Measurements from ENCODE around the gene CXCR5.
"Not testable (repeated sequence)": the region's sequence is repeated elsewhere in the genome, so short reads cannot be mapped to it uniquely, and the experiment has no call there.

The CXCR5 gene, protein sequence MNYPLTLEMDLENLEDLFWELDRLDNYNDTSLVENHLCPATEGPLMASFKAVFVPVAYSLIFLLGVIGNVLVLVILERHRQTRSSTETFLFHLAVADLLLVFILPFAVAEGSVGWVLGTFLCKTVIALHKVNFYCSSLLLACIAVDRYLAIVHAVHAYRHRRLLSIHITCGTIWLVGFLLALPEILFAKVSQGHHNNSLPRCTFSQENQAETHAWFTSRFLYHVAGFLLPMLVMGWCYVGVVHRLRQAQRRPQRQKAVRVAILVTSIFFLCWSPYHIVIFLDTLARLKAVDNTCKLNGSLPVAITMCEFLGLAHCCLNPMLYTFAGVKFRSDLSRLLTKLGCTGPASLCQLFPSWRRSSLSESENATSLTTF

DNA sequence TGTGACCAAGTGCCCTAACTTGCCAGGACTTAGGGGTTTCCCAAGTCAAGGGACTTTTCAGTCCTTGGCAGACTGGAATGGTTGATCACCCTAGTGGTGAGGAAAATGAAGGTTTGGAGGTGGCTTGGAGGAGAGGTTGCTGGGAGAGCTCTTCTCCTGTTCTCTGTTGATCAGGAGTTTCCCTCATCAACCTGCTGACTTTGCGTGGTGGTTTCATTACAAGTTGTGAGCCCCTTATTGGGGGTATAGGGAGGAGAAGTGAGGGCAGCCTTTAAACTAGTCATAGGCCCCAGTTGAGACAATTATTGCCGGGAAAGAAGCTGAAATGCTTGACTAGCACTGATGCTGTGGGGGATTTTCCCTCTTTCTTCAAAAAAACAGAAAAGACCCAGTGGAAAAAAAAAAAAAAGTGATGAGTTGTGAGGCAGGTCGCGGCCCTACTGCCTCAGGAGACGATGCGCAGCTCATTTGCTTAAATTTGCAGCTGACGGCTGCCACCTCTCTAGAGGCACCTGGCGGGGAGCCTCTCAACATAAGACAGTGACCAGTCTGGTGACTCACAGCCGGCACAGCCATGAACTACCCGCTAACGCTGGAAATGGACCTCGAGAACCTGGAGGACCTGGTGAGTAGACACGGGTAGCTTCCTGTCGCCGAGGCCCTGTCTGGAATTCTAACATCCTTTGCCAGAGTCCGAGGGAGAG is at the start of gene CXCR5:
TSS of gene CXCR5 (plus strand) at position 525 of the 704 bp plus-strand sequence. CDS start at position 575, 50 bp downstream.
- peak; percentile 53 for DNase-seq

DNA sequence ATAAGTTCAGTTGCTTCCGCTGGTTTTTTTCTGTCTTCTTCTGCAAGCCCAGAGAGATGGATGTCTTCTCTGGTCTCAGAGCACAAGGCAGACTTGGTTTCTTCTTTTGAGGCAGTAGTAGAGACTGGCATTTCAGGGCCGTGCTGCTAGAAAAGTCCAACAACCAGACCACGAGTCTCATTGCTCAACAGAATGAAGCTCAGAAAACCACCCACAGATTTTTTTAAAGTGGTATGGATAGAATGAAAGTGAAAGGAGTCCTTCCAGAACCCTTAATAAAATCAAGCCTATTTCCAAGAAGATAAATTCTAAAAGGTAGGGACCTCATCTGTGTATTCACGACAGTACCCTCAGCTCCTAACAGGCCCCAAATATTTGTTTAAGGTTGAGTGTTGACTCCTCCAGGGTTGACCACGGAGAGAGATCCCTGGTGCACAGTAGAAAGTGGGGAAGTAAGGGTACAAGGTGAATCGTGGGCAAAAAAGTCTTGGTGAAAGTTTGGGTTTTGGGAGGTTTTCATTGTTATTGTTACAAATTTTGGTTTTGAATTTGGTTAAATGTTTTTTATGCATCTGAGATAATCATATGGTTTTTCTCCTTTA is 49.2 kb upstream of the CXCR5 start:
- DNase-seq: peak; percentile 35

DNA sequence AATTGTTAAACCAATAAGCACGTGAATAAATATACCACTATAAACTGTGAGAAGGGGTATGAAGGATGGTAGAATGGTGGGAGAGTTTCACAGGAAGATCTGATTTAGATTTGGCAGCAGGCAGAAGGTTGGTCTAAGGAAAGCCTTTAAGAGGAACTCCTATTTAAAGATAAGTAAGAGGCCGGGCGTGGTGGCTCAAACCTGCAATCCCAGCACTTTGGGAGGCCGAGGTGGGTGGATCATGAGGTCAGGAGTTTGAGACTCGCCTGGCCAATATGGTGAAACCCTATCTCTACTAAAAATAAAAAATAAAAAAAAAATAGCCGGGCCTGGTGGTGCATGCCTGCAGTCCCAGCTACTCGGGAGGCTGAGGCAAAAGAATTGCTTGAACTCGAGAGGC is 45.8 kb upstream of the CXCR5 start:
- no peak for DNase-seq

DNA sequence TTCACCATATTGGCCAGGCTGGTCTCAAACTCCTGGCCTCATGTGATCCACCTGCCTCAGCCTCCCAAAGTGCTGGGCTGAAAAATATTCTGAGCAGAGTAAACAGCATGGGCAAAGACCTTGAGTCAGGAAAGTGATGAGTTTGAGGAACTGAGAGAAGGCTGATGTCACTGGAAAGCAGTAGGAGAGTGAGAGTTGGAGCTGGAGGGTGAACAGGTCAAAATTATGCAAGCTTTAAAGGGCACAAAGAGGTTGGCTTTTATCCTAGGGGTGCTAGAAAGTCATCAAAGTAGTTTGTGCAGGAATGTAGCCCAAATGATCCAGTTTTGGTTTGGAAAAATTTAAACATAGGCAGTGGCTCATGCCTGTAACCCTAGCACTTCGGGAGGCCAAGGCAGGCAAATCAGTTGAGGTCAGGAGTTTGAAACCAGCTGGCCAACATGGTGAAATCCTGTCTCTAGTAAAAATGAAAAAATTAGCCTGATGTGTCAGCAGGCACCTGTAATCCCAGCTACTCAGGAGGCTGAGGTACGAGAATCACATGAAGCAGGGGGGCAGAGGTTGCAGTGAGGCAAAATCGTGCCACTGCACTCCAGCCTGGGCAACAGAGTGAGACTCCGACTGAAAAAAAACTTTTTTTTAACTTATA is 44.7 kb upstream of the CXCR5 start:
- no peak for DNase-seq

DNA sequence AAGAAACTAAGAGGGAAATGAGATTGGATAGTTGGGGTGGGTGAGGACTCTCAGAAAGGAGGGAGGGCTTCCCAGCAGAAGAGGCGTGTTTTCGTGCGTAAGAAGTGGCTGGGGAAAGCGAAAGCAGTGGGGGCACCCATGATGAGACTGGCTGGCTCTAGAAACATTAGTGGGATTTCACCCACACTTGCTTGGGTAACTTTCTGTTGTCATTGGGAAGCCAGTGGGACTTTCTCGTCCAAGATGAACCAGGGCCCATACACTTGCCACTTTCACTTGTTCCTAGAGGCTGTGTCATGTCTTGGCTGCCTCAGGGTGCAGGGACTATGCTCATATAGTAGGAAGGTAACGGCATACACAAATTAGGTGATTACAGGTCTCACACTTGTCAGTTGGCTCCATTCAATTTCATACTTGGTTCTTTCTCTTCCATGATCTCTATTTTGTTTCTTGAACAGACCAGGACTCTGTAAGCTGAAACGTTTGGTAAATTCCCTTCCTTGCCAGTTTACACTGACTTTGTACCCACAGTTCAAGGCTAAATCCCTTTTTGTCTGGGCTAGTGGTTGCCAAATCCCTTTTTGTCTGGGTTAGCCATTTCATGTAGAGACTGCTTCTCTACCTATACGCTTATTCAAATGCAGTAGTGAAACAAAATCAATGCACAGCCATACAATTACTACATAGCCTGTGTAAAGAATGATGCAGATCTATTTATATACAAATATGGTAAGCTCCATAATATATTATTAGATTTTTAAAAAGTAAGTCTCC is 42.0 kb upstream of the CXCR5 start:
- peak; percentile 44 for DNase-seq

DNA sequence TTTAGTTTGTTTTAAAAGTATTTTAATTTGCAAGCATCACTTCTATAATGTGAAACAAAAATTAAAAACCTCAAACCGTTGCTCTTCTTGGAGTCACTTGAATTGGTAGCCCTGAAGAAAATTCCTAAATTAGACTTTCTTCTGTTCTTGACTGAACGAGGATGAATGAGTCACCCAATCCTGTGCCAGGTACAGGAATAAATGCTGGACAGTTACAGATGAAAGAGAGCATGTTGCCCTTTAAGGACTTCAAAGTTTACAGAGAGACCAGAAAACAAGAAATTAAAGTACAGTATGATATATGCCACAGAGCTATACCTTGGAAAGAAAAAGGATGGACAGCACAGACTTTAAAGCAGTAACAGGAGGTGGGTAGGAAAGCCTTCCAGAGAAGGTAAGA is 41.3 kb upstream of the CXCR5 start:
- no peak for DNase-seq

- DNase-seq: not testable (repeated sequence)
These were observed 40.8 kb upstream of the CXCR5 start for GRCh38 chr11:118842843-118843242.

DNA sequence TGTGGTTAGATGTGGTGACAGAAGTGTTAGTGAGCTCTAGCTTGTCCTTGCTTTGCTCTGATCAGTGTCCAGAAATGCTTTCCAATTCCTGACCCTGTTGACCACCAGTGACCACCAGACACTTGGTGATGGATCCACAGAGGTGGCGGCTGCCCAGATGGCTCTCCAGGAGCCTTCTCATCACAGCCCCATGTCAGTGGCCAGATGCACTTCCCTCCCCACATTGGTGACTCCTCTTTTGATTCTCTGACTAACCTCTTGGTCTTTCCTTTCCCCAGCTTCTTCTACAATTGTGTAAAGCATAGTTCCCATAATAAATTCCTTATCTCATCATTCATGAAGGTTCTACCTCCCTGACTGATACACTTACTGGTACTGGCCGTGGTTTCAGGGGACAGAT is 40.1 kb upstream of the CXCR5 start:
- no peak for DNase-seq

GRCh38 chr11:118845369-118845768 is 38.3 kb upstream of the CXCR5 start:
- peak; percentile 70 for DNase-seq

DNA sequence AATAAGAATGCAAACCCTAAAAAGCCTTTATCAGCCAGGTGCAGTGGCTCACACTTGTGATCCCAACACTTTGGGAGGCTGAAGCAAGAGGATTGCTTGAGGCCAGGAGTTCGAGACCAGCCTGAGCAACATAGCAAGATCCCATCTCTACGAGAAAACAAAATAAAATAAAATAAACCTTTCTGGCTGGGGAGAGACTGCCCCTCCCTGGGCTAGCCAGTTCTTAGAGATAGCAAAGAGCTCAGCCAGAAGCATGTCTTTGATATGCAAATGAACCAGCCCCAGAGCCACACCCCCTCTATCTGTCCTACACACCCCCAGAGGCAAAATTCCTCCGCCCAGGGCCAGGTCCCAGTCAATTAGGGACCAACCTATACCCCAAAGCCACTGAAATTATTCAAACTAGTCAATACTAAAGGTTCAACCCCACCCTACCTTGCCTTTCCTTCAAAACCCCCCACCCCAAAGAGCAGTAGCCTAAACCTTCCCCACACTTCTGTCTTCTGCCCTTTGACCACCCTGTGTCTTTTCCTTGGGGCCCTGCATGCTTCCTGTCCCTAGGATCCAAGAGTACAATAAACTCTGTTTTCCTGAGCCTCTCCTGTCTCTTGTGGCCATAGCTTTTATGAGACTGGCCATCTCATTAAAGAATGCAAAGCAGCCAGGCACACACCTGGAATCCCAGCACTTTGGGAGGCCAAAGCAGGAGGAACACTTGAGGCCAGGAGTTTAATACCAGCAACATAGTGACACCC is 37.3 kb upstream of the CXCR5 start:
- DNase-seq: no peak

DNA sequence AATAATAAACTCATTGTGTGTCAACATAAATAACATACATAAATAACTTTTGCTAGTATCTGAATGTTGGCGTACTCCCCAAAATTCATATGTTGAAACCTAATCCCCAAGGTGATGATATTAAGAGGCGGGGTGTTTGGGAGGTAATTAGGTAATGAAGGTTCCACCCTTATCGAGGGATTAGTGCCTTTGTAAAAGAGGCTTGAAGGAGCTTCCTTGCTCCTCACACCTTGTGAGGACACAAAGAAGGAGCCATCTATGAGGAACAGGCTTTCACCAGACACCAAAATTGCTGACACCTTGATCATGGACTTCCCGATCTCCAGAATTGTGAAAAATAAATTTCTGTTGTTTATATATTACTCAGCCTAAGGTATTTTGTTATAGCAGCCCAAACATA is 33.9 kb upstream of the CXCR5 start:
- no peak for DNase-seq

DNA sequence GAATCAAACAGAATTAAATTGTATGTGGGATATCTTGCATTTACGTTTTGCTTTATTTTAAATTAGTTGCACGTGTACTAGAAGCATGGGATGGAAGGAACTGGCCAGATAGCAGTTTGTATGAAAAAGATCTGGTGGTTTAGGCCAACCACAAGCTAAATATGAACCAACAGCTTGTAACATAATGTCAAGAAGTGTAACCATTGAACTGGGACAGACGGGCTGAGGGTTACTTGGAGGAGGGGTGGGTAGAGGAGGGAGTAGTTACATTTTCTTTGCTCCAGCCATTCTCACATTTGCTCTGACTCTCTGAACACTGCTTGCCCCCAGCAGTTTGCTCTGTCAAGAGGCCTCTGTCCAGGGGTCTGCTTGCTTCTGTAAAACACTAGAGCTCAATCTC is 31.7 kb upstream of the CXCR5 start:
- DNase-seq: no peak

DNA sequence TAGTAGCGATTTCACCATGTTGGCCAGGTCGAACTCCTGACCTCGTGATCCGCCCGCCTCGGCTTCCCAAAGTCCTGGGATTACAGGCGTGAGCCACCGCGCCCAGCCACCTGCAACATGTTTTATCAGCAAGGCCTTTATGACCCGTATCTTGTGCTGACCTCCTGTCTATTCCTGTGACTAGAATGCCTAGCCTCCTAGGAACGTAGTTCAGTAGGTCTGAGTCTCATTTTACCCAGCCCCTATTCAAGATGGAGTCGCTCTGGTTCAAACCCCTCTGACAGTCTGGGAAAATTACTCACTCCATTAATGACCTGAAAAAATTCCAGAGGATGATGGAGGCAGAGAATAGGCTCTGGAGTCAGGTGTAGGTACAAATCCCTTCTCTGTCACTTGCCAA is 30.0 kb upstream of the CXCR5 start:
- no peak for DNase-seq

- DNase-seq: no peak
These were observed 27.4 kb upstream of the CXCR5 start for GRCh38 chr11:118856314-118856713.

- no peak for DNase-seq
These were observed 26.3 kb upstream of the CXCR5 start for GRCh38 chr11:118857385-118857784.

DNA sequence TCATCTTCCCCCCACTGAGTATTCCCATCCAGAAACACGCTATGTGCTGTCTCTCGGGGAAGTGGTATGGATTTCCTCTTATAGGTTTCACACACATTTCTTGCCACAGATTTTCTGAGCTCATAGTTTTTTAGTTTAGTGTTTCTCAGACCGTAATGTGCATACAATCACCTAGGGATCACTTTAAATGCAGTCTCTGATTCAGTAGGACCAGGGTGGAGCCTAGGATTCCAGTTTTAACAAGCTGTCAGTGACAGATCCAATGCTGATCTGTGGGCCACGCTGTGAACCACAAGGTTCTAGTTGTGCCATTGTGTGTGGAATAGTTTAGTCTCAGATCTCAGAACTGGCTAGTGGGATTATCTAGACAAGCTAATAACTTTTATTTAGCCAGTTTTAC is 23.7 kb upstream of the CXCR5 start:
- DNase-seq: no peak

DNA sequence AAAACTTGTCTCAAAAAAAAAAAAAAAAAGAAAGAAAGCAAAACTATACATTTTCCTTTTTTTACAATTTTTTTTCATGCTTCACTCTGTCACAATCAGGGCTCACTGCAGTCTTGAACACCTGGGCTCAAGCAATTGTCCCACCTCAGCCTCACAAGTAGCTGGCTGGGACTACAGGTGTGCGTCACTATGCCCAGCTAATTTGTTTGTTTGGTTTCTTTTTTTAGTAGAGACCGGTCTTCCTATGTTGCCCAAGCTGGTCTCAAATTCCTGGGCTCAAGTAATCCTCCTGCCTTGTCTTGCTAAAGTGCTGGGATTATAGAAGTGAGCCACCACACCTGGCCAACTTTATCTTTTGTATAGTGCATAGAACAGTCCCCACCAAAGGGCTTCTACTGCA is 15.0 kb upstream of the CXCR5 start:
- DNase-seq: no peak

DNA sequence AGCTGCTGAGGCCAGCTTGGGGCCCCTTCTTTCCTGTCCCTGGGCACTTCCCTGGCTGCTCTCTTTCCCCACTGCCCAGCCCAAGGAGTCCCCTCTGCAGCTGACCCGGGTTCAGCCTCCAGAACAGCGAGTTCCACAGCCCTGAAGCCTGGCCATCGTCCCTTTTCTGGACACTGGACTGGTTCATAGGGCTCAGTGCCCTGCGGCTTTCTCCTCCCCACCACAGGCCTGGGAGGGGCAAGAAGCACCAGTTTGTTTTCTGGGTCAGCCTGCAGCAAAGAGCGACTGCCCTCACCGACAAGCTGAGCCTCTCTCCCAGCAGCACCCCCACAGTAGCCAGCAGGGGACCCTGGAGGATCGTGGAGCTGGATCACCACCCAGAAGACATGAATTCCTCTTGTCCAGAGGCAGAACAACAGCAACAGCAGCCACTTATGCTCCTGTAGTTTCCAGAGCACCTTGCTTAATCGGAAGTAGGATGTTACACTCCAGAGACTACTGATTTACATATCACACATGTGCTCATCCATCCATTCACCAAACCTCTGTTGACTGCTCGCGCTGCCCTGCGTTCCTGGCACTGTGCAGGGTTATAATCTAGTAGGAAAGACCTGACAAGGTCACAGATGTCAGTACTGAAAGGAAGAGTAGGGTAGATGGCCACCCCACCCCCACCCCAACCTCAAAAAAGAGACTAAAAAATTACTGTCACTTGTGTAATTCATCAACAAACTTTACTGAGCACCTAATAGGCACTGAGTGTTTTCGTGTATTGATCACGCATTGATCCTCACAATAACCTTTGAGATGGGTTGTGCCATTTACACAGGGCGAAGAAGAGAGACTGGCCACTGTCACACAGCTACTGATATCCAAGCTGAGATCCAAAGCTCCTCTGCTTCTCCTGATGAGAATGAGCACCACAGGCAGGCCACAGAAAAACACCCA is 13.0 kb upstream of the CXCR5 start:
- peak; percentile 45 for DNase-seq

- DNase-seq: peak; percentile 81
These were observed 11.3 kb upstream of the CXCR5 start for GRCh38 chr11:118872403-118872821.

DNA sequence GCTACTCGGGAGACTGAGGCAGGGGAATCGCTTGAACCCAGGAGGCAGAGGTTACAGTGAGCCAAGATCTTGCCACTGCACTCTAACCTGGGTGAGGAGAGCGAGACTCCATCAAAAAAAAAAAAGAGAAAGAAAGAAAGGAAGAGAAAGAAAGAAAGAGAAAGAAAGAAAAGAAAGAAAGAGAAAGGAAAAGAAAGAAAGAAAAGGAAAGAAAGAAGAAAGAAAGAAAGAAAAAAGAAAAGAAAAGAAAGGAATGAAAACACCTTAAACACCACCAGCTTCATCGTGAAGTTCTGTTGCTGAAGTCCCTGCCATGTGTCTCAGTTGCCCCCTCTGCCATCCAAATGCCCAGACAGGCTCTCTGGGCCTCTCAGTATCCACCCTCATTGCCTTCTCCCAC is 9.9 kb upstream of the CXCR5 start:
- no peak for DNase-seq

DNA sequence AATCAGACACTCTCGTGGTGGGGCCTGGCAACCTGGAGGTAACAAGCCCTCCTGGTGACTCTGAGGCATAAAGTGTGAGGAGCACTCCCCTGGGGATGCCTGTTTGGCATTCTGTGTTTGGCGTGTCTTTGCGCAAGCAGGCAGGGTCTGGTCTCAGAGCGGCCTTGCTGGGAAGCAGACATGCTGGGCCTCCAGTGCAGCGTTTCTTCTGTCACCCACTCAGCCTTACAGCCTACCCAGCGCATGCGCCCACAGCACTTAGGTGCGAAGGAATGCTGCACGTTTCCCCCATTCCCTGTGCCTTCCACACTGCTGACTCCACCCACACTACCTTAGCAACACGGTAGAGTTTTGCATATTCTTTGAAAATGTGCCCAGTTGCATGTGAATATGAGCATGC is 7.4 kb upstream of the CXCR5 start:
- no peak for DNase-seq

Measured in activated CD4-positive, alpha-beta T cell treated with anti-CD3 and anti-CD28 coated beads, Interleukin-2, amount 50 U/mL, for 16 hours (primary cell).